Middle frontal gyrus (tissue), 1 donor: Measurements from ENCODE around the gene LAMB3.

Experiments
- DNase-seq: peaks from one replicate; pipeline ENCODE4 v3.0.0-alpha.2; 2015; ENCODE audit warnings: low spot score; ENCODE audit errors: extremely low spot score

LAMB3 gene

DNA sequence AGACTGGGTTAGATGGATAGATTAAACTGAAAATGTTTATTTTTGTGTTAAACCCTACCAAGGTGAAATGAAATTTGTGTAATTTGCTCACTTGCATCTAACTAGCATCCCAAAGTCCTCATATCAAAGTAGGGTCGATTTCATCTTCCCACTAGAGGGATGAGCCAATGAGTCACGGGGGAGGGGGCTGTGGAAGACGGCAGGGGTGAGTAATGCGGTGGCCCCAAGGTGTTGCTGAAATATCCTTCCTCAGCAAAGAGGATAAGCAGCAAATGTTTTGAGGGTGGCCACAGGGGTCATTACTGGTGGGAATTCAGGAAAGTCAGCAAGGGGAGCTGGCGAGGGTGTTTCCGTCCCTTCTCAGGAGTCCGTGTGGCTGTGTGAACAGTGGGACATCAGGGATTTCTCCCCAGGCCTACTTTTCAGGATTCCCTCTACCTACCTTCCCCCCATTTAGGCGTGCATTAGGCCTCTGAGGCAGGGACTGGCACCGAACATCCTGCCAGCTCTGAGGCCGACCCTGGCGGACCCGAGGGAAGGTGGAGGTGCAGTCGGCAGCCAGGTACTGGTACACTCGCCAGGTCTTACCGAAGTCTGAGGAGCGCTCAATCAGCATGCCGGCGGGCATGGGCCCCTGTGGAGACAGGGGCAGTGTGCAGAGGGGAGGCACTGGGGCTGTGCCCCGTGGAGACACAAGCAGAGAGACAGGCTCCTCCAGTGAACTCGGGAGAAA lies 18.1 kb downstream of the LAMB3 start:
- DNase-seq, result no peak

DNA sequence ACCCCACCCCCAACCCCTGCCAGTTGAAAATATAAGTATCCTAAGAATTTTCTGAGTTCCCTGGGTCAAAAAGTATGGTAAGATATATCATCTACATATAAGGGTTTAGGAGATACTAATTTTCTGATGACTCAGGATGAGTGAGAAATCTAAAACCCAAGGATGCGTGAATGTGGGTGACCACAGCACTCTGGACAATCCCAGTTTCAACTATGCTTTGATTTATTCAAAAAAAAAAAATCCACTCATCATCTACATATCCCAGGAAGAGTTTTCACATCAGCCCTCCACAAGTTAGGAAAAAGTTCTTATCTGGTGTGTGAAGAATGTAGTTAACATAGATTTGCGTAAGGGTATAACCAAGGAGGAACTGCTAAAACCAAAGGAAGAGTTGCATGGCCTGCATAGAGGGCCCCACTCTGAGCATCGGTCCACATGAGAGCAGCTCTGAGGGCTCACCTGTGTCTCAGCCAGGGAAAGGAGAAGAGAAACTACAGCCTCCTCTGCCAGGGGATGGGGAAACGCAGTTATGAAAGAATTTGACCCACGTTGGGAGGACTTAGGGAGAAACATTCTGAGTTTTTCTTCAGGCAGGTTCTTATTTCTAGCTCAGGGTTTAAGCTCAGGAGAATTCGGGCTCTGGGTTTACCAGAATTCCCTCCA lies 18.8 kb downstream of the LAMB3 start:
- no peak for DNase-seq

DNA sequence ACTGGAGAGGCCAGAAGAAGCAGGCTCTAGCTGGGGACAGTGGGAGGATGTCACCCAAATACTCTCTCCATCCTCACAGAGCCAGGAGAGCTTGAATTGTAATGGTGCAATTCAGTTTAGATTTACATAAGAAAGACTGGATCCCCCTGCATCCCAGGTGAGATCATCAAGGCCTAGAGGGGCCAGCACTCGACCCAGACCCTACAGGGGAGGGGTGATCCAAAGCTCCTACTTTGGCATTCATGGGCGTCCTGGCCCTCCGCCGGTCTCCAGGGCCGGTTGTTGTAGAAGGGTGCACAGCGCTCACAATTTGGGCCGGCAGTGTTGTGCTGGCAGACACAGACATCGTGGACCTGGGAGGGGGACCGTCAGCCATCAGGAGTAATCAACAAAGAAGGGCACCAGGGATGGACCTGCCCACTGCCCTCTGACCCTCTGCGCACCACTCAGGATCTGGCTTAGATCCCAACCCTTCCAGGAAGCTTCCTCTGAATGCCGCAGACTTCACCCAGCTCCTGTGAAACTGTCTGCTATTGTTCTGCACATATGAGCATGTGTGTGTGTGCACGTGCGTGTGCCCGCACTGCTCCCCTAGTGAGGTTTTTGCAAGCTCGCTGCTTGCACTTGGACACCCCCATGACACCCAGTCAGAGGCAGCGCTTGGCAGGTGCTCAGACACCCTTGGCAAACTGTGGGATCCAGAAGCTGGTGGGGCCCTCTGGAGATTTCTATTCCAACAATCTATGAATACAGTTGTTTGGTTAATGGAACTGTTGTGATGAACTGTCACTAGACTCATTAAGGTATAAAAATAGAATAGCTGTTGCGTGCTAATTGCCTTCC lies 21.6 kb downstream of the LAMB3 start:
- DNase-seq, result no peak

DNA sequence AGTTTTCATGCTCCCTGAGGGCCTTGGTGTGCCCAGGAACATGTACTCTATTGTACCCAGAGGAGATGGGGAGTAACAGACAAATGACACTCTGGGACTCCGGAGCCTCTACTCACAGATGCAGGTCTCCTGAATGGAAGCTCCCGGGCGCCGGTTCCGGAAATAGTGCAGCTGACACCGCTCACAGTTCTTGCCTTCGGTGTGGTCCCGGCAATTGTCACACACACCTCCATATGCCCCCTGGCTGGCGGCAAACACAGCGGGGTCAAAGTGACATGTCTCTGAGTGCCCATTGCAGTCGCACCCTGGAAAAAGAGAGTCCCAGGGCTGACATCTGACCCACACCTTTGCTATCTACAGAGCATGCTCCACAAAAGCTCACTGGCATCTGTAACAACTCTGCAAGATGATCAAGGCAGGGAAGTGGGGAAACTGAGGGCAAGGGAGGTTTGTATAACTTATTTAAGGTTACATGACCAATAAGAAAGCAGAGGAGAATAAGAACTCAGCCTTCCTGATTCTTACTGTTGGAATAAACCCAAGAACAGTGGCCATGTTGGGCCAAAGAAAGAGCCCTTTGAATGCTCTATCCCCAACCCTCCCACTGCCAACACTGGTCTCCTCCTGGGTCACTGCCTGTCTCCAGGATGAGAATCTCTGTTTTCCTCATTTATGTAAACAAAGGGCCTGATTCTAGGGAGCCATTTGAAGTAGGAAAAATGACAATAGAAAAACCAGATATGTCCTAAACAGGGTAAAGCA lies 22.4 kb downstream of the LAMB3 start:
- DNase-seq, result no peak

DNA sequence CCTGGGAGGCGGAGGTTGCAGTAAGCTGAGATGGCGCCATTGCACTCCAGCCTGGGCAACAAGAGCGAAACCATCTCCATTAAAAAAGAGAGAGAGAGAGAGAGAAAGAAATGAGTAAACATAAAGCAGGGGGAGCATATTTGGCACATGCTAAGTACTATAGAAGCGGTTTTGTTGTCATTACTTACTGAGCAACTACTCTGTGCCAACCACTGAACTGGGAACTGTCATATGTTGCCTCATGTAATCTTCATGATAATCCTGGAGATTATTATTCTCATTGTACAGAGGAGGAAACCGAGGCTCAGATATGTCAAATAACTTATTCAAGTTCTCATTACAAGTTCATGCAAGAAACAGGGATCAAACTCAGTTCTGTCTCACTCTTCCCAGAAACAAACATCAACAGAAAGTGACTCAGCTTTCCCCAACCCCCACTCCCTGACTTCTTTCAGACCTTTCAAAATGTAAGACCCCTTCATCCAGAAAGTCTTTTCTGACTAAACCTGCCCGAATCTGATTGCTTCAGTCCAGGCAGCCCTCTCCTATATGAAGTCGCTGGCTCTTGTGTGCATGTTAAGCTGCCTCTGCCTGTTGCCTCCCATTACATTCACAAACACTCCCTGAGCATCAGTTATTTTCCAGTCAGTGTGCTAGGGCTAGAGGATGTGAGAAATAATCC lies 23.5 kb downstream of the LAMB3 start:
- DNase-seq, result no peak

DNA sequence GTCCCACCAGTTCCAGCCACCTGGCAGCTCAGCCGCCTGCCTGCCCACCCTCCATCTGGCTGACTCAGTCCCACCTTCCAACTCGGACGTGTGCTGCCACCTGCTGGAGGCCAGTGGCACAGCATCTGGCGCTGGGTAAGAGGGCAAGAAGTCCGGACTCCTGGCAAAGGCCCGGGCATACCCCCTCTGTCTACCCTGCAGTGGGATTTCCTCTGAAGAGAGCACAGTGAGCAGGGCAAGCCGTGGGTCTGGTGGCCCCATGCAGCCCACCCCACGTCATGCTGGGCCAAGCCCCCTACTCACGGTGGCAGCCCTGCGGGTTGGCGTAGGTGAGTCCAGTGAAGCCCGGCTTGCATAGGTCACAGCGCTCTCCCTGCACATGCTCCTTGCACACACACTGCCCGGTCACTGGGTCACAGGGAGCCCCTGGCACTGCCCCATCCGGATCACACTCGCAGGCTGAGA lies 24.5 kb downstream of the LAMB3 start:
- DNase-seq, result peak; percentile 82

DNA sequence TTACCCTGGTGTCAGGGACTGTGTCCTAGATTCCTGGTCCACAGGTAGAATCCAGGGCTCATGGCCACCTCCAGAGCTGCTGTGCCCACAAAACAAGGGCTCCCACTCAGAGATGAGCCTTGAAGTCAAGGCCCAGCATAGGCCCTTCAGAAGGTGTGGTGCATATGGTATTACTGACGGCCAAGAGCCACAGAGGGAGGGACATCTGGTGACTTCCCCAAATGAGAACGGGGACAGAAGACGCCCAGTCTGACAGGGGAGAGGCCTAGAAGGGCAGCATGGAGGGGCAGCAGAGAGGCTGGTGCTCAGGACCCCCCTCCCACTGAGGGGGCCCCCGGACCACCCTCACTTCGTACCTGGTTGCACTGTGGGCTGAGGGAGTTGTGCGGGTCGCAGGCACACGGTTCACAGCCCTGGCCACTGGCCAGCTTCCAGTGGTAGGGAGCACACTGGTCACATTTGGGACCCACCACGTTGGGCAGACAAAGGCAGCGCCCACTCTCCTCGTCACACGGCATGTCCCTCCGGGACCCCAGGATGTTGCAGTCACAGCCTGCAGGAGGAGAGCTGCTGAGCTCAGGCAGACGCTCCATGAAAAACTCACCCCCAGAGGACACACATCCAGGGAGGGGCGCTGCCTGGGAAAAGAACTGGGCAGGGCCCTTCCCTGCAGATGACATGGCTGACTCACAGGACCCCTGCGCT lies 25.0 kb downstream of the LAMB3 start:
- no peak for DNase-seq

DNA sequence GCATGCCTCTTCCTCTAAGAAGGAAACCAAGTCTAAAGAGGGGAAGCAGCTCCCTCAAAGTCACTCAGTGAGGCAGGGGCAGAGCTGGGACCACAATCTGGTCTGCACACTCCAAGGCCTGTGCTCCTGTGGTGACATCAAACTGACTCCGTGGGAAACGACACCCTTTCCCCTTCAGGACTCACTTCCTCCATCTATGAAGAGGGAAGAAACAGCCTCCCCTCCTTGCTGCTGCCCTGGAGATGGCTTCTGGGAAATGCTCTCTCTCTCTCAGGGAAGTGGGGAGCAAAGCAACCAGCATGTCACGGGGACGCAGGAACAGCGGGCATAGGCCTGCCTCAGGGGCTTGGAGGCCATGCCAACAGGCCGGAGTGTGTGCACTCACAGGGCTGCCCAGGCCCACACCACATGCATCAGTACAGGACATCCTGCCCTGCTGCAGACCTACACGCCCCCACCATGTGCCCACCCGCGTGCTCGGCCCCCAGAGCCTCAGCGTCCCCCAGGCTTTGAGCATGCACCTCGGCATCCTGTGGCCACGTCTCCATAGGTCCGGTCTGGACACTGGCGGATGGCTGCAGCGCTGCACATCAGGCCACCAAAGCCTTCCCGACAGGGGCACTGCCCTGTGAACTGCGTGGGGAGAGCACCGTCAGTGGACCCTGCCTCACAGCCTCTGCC lies 25.7 kb downstream of the LAMB3 start:
- DNase-seq, result no peak

DNA sequence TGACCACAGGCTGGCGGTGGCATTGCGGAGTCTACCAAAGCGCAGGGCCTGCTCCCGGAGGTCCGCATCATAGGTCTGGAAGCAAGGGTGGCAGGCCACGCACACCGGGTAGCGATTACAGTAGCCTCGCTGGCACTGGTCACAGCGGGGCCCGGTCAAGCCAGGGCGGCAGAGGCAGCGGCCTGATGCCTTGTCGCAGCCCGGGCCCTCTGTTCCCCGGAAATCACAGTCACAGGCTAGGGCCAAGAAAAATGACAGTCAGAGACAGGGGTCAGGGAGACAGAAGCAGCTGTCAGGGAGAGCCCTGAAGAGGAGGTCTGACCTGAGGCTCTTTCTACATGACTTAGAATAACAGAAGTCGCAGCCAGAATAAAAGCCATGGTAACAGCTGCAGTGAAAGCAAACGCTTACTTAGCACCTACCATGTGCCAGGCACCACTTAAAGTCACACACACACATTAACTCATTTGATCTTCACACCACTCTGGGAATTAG lies 26.4 kb downstream of the LAMB3 start:
- no peak for DNase-seq

DNA sequence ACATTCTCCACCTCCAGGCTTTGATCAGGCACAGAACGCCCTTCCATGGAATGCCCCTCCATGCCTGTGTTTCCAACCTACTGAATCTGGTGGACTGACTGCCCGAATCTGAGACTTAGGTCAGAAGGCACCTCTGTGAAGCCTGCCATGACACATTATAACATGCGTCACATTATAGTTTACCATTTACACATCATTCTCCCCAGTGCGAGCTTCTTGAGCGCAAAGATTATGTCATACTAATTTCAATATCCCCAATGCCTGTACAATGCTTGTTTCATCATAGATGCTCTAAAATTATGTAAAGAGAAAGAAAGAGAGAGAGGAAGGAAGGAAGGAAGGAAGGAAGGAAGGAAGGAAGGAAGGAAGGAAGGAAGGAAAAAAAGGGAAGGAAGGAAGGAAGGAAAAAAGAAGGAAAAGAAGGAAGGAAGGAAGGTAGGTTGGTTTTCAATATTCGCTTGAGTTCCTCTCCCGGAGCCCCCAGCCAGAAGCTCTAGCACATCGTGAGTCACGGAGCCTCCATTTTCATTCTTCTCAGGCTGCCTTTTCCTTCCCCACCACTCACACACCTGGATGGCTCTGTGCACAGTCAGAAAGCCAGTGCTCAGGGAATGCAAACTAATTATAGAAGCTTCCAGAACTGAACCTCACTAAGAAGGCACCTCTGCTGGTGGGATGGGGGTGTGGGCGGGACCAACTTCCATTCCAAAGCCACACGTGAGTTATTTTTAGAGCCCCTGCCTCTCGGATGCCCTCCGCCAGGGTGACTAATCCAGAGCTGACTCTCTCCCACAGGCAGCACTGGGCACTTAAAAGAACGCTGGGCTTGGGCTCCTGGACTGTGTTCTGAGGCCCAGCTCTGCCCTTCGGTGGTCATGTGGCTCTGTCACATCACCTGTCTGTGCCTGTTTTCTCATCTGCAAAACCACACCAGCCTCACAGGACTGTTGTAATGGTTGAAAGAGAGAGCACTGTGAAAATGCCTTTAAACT lies 27.4 kb downstream of the LAMB3 start:
- DNase-seq, result no peak

DNA sequence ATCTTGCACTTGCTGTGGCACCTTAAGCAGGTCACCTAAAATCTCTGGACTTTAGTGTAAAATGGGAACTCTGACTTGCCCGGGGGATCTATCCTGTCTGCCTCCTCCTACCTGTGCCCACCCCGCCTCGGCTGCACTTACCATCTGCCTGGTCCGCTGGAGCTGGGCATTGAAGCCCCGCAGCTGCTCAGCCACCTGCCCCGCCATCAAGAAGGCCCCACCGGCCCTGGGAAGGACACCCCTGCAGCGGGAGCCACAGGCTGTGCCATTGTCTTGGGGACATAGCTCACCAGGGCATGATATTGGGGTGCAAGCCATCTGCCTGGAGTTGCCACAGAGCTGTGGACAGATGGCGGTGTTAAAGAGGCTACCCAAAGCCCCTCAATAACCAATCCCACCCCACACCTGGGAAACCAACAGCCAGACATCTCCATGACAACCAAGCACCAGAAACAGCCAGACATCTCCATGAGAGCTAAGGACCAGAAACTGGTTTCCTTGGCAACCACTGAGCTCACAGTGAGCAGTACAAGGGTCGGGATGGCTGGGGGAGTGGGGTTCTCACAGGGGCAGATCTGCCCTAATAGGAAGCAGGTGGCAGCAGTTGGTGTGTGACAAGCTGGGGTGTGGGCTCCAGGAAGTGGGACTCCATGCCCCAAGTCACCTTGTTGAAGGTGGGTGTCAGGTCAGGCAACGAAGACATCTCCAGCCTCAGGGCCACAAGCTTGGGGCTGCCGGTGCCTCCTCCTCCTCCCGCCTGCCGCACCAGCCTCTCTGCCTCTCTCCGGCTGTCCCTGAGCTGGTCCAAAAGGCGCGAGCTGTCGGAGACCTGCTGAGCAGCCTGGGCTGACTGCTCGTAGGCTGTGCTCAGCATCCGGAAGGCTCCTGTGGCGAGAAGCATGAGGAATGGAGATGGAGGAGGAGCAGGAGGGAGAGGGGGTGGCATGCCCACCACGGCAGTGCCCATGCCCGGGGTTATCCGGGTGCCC lies 29.1 kb downstream of the LAMB3 start:
- no peak for DNase-seq

DNA sequence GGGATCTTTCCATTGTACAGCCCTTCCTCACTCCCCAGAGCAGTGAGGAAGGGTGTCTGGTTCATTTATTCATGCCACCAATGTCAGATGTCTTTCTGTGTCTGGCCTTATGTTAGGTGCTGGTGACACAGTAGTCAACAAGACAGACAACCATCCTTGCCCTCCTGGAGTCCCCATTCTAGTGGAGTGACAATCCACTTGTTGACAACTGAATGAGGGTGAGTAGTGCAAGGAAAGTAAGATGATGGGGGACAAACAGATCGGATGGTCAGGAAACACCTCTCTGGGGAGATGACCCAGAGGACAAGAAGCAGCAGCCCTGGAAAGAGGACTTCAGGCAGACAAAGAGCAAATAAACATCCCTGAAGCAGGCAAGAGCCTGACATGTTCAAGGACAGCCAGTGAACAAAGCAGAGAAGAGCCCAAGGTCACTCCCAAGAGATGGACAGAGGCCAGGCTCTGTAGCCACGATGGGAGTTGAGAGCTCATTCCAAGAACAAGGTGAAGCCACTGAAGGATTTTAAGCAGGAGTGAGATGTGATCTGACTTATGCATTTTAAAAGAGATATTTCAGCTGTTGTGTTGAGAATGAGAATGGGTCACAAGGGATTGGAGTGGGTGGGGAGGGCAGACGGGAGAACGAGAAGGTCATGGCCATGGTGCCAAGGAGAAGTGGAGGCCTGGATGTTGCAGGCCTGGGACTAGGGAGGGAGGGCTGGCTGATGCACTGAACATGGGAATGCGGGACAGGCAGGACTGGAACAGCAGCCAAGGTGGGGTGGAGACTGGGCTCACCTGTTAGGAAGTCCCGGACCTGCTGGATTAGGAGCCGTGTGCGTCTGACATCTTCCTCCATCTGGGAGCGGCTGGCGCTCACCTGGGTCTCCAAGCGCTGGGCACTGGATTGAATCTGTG lies 30.2 kb downstream of the LAMB3 start:
- DNase-seq, result no peak

DNA sequence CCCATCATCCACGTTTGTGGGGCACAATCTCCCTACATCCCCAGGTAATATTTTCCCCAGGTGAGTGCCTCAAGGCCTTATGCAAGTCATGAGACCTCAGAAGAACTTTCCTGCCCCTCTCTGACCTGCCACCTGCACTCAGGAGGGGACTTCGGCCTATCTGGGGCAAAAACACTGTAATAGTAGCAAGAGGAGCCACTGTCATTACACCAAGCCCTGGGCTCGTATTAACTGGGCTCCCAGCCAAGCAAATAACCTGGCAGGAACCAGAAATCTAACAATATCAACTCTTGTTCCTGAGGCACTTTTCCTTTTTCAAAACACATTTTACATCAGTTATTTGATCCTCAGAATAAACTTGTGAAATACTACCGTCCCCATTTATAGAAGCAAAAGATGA lies 30.9 kb downstream of the LAMB3 start:
- DNase-seq, result no peak

DNA sequence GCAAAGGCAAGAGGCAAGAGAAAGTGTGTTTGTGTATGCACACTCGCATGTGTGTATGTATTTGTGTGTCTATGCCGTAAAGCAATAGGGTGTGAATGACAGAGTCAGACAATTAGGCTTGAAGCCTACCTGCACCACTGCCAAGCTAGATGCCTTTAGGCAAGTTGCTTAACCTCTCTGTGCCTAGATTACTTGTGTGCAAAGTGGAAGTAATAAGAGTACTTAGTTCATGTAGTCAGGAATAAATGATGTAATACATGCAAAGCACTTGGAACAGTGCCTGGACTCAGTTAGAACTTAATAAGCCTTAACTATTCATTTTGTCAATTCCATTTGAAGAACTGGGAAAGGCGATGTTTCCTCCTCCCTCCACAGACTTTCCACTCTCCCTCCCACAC lies 31.7 kb downstream of the LAMB3 start:
- DNase-seq, result no peak

DNA sequence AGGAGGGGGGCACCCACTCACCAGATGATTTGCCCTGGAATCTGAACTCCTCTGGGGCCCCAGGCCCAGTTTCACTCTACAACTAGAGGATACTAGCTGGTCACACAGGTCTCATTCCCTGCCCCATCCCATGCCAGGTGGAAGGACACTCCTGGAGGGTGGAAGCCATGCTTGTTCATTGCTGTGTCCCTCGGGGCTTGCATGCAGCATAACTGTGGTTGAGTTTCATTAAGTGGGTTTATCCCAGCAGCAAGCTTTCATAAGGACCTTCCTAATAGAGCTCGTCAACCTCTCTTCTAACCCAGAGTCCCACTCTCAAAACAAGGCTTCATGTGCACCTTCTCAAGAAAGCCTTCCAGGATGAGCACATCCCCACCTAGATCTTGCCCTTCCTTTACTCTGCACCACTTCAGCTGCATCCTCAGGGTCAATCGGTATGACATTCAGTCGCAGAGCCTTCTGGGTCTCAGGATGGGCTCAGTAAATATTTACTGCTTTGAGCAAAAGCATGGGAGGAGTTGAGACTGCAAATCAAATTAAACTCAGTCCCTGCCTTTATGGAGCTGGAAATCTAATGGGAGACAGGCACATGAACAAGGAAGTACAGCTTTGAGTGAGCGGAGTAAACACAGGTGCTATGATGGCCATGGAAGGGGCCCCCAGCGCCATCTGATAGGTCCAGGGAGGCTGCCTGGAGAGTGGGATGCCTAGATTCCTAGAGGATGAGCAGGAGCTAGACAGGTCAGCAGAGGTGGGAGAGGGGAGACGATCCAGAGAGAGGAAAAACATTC lies 32.3 kb downstream of the LAMB3 start:
- DNase-seq, result no peak
